Measurements from ENCODE around the gene SDF2L1. TPM values are rescaled to one million over a fixed set of nuclear protein-coding genes. Genes with fewer than 3 reads are reported as not detected.
"Not testable (repeated sequence)": the region's sequence is repeated elsewhere in the genome, so short reads cannot be mapped to it uniquely, and the experiment has no call there.

The SDF2L1 gene
- total RNA-seq, 1 donor from 2014 or later, result 4.3 TPM

GRCh38 chr22:21615731-21616130 lies 26.4 kb upstream of the SDF2L1 start:
- Mint-ChIP-seq H3K27me3 (ENCODE audit: insufficient read depth, low read depth) (peaks cover 6% of the 10 kb centered on the region), H3K27ac (no peak overlapping the region), H3K36me3 (peaks cover 21% of the 10 kb centered on the region), H3K4me3 (no peak overlapping the region), H3K9me3 (no peaks in the 10 kb centered on the region), H3K4me1 (peaks cover 8% of the 10 kb centered on the region)
- no peak overlapping the region for H3K4me3 ChIP-seq
- no peak overlapping the region for H3K27ac ChIP-seq
- no peaks in the 10 kb centered on the region for H3K9me3 ChIP-seq (ENCODE audit: low read depth)
- H3K4me2 ChIP-seq, result no peak overlapping the region
- H4K20me1 ChIP-seq (ENCODE audit: low read depth), result peaks cover 86% of the 10 kb centered on the region
- H3K9ac ChIP-seq, result no peak overlapping the region
- peaks cover 83% of the 10 kb centered on the region for H3K79me2 ChIP-seq (ENCODE audit: low read depth)
- peaks cover 1% of the 10 kb centered on the region for H3K4me1 ChIP-seq
- no peaks in the 10 kb centered on the region for H3F3A ChIP-seq (ENCODE audit: low read depth)
- no peaks in the 10 kb centered on the region for H3K27me3 ChIP-seq
- H2AFZ ChIP-seq (replicated peaks), result no peak overlapping the region
- DNase-seq (ENCODE audit: low spot score), result no peak
- no peaks in the 10 kb centered on the region for H3K36me3 ChIP-seq
- TF ChIP-seq, protein P1, sequence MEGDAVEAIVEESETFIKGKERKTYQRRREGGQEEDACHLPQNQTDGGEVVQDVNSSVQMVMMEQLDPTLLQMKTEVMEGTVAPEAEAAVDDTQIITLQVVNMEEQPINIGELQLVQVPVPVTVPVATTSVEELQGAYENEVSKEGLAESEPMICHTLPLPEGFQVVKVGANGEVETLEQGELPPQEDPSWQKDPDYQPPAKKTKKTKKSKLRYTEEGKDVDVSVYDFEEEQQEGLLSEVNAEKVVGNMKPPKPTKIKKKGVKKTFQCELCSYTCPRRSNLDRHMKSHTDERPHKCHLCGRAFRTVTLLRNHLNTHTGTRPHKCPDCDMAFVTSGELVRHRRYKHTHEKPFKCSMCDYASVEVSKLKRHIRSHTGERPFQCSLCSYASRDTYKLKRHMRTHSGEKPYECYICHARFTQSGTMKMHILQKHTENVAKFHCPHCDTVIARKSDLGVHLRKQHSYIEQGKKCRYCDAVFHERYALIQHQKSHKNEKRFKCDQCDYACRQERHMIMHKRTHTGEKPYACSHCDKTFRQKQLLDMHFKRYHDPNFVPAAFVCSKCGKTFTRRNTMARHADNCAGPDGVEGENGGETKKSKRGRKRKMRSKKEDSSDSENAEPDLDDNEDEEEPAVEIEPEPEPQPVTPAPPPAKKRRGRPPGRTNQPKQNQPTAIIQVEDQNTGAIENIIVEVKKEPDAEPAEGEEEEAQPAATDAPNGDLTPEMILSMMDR (IDR thresholded peaks at IDR 0.05), result no peak
- no peak for TF ChIP-seq EZH2 (IDR thresholded peaks at IDR 0.05)
- no peak for TF ChIP-seq EZH2phosphoT487 (IDR thresholded peaks at IDR 0.05)

GRCh38 chr22:21617337-21617736 lies 24.8 kb upstream of the SDF2L1 start:
- H3K4me1 ChIP-seq; H2AFZ ChIP-seq (replicated peaks); H3K9me3 Mint-ChIP-seq; H3K27me3 ChIP-seq; H3K9me3 ChIP-seq (ENCODE audit: low read depth); H3K27ac ChIP-seq; H3K36me3 ChIP-seq; H3K4me2 ChIP-seq; H3K4me3 Mint-ChIP-seq; H3K27ac Mint-ChIP-seq; H3K4me3 ChIP-seq; DNase-seq (ENCODE audit: low spot score); H3K9ac ChIP-seq; H3K27me3 Mint-ChIP-seq (ENCODE audit: insufficient read depth, low read depth); H3F3A ChIP-seq (ENCODE audit: low read depth): not testable (repeated sequence)
- peaks cover 87% of the 10 kb centered on the region for H4K20me1 ChIP-seq (ENCODE audit: low read depth)
- Mint-ChIP-seq H3K36me3 (peaks cover 17% of the 10 kb centered on the region), H3K4me1 (peaks cover 19% of the 10 kb centered on the region)
- H3K79me2 ChIP-seq (ENCODE audit: low read depth), result peaks cover 82% of the 10 kb centered on the region

- Histone ChIP-seq H3K4me3 (no peak overlapping the region), H3K36me3 (no peaks in the 10 kb centered on the region), H3K79me2 (ENCODE audit: low read depth) (peaks cover 51% of the 10 kb centered on the region), H3K9ac (no peak overlapping the region), H3K27me3 (no peaks in the 10 kb centered on the region), H3K27ac (no peak overlapping the region), H3K4me1 (peaks cover 3% of the 10 kb centered on the region), H4K20me1 (ENCODE audit: low read depth) (peaks cover 94% of the 10 kb centered on the region), H3K4me2 (no peak overlapping the region), H3K9me3 (ENCODE audit: low read depth) (no peaks in the 10 kb centered on the region), H2AFZ (replicated peaks) (no peak overlapping the region), H3F3A (ENCODE audit: low read depth) (peaks cover 18% of the 10 kb centered on the region)
- H3K4me1 Mint-ChIP-seq, result peaks cover 28% of the 10 kb centered on the region
- peaks cover 4% of the 10 kb centered on the region for H3K36me3 Mint-ChIP-seq
- no peaks in the 10 kb centered on the region for H3K9me3 Mint-ChIP-seq
- no peak for TF ChIP-seq EZH2phosphoT487 (IDR thresholded peaks at IDR 0.05)
- TF ChIP-seq EZH2 (IDR thresholded peaks at IDR 0.05), result no peak
- TF ChIP-seq, protein P1 (IDR thresholded peaks at IDR 0.05), result no peak
- no peak for DNase-seq (ENCODE audit: low spot score)
- no peak overlapping the region for H3K27ac Mint-ChIP-seq
- H3K27me3 Mint-ChIP-seq (ENCODE audit: insufficient read depth, low read depth), result peaks cover 3% of the 10 kb centered on the region
- H3K4me3 Mint-ChIP-seq, result no peak overlapping the region
Observed at GRCh38 chr22:21621025-21621424, 21.1 kb upstream of the SDF2L1 start.

- Histone ChIP-seq H3K4me2 (no peak overlapping the region), H3K4me1 (peaks cover 3% of the 10 kb centered on the region), H4K20me1 (ENCODE audit: low read depth) (peaks cover 92% of the 10 kb centered on the region), H3K79me2 (ENCODE audit: low read depth) (peaks cover 44% of the 10 kb centered on the region), H2AFZ (replicated peaks) (no peak overlapping the region), H3K36me3 (no peaks in the 10 kb centered on the region), H3K27ac (no peak overlapping the region), H3F3A (ENCODE audit: low read depth) (peaks cover 25% of the 10 kb centered on the region), H3K9ac (no peak overlapping the region), H3K9me3 (ENCODE audit: low read depth) (no peaks in the 10 kb centered on the region), H3K4me3 (no peak overlapping the region), H3K27me3 (no peaks in the 10 kb centered on the region)
- H3K4me3 Mint-ChIP-seq, result peak overlapping the region; percentile 54
- H3K36me3 Mint-ChIP-seq, result peaks cover 5% of the 10 kb centered on the region
- peaks cover 28% of the 10 kb centered on the region for H3K4me1 Mint-ChIP-seq
- TF ChIP-seq EZH2phosphoT487 (IDR thresholded peaks at IDR 0.05), result no peak
- TF ChIP-seq EZH2 (IDR thresholded peaks at IDR 0.05), result no peak
- TF ChIP-seq, protein P1 (IDR thresholded peaks at IDR 0.05), result no peak
- peaks cover 11% of the 10 kb centered on the region for H3K27me3 Mint-ChIP-seq (ENCODE audit: insufficient read depth, low read depth)
- peak overlapping the region; percentile 78 for H3K27ac Mint-ChIP-seq
- H3K9me3 Mint-ChIP-seq, result no peaks in the 10 kb centered on the region
- DNase-seq (ENCODE audit: low spot score), result no peak
Observed at GRCh38 chr22:21622011-21622918, 19.8 kb upstream of the SDF2L1 start.

Measured in neural progenitor cell (in vitro differentiated cells).